K562 (cell line): ENCODE data around the gene PEX13. TPM values are rescaled to one million over a fixed set of nuclear protein-coding genes. Genes with fewer than 3 reads are reported as not detected.
A peak's percentile ranks its signal among the peaks of the same experiment; 100 is the strongest.

ENCODE experiments used
- CAMTA2 ChIP-seq: fragments of 250-450 bp; sonication (Bioruptor Pico); conservative IDR thresholded peaks from 2 replicates; pipeline ENCODE4 v1.5.1; 2022
- GTF2F1 ChIP-seq: IDR thresholded peaks from 2 replicates; pipeline ENCODE4 v1.6.1; 2011; ENCODE audit warnings: low read depth, low read length, improper control_type of control experiment
- HOXB6 ChIP-seq: fragments of 250-450 bp; sonication (Bioruptor Pico); IDR thresholded peaks from 2 replicates; pipeline ENCODE4 v1.5.1; 2022; ENCODE audit warnings: mild to moderate bottlenecking, borderline replicate concordance
- KLF13 ChIP-seq: fragments of 450-650 bp; IDR thresholded peaks from 2 replicates; pipeline ENCODE4 v1.6.1; 2016; ENCODE audit warnings: missing genetic modification characterization, low read depth, mild to moderate bottlenecking, missing compliant biosample characterization, moderate library complexity, borderline replicate concordance
- KLF6 ChIP-seq: fragments of 250-450 bp; sonication (Bioruptor Pico); IDR thresholded peaks from 2 replicates; pipeline ENCODE4 v1.4.0; 2020; ENCODE audit warnings: mild to moderate bottlenecking, moderate library complexity, borderline replicate concordance
- PHF8 ChIP-seq: fragments of 200-600 bp; sonication (generic); IDR thresholded peaks from 2 replicates; pipeline ENCODE4 v1.6.1; 2012; ENCODE audit warnings: mixed run types, mild to moderate bottlenecking, inconsistent platforms, low read length, moderate library complexity, borderline replicate concordance
- SMARCB1 ChIP-seq: IDR thresholded peaks from 2 replicates; pipeline ENCODE4 v1.6.1; 2011; ENCODE audit warnings: improper control_type of control experiment, low read depth; ENCODE audit not compliant: insufficient read length
- ZNF124 ChIP-seq: sonication (generic); formaldehyde crosslinking; IDR thresholded peaks from 2 replicates; pipeline ENCODE4 v1.8.1; 2022; ENCODE audit warnings: missing genetic modification reagents
- ZNF282 ChIP-seq: sonication (generic); formaldehyde crosslinking; IDR thresholded peaks from 2 replicates; pipeline ENCODE4 v1.8.1; 2023; ENCODE audit warnings: missing genetic modification reagents
- polyA plus RNA-seq, 8 experiments: library from polyadenylated mRNA; depleted of rRNA in 4 of 8; stranded (reverse) in 5 of 8; unstranded in 3 of 8; fragments of >200 nt; fragmentation: Nextera tagmentation in 2 of 8; fragmentation: Illumina TruSeq in 1 of 8; extraction: Ambion mirVana in 2 of 8; extraction: Trizol in 1 of 8; gene quantifications; 2 replicates each; pipeline versions ENCODE4 v1.2.1 to v1.2.3, GENCODE V29; 2011 to 2014; ENCODE audit warnings: inconsistent platforms in 1 of 8, missing spikeins in 1 of 8
- total RNA-seq, 7 experiments: library from RNA; depleted of rRNA in 6 of 7; stranded (reverse); fragments of >200 nt in 6 of 7; fragmentation: Illumina TruSeq in 2 of 7; extraction: Trizol in 2 of 7; gene quantifications; 2 replicates each; pipeline versions ENCODE4 v1.2.1 to v1.2.3, GENCODE V29; 2011 to 2021; ENCODE audit warnings: low replicate concordance in 1 of 7
- TF ChIP-seq, protein P1 (sequence below): sonication (generic); formaldehyde crosslinking; IDR thresholded peaks from 2 replicates; pipeline ENCODE4 v1.8.0; 2023; ENCODE audit warnings: mild to moderate bottlenecking, missing genetic modification reagents
- TF ChIP-seq, protein P2 (sequence below): fragments of 450-650 bp; IDR thresholded peaks from 2 replicates; pipeline ENCODE4 v1.6.1; 2016; ENCODE audit warnings: mild to moderate bottlenecking, moderate library complexity

Gene PEX13
- total and polyA plus RNA-seq, 9 of the 15 experiments (the other 6 are each of a cell fraction or from before 2014, with no cell fraction given): 4.0 to 30.4 (median 18.8) TPM

DNA sequence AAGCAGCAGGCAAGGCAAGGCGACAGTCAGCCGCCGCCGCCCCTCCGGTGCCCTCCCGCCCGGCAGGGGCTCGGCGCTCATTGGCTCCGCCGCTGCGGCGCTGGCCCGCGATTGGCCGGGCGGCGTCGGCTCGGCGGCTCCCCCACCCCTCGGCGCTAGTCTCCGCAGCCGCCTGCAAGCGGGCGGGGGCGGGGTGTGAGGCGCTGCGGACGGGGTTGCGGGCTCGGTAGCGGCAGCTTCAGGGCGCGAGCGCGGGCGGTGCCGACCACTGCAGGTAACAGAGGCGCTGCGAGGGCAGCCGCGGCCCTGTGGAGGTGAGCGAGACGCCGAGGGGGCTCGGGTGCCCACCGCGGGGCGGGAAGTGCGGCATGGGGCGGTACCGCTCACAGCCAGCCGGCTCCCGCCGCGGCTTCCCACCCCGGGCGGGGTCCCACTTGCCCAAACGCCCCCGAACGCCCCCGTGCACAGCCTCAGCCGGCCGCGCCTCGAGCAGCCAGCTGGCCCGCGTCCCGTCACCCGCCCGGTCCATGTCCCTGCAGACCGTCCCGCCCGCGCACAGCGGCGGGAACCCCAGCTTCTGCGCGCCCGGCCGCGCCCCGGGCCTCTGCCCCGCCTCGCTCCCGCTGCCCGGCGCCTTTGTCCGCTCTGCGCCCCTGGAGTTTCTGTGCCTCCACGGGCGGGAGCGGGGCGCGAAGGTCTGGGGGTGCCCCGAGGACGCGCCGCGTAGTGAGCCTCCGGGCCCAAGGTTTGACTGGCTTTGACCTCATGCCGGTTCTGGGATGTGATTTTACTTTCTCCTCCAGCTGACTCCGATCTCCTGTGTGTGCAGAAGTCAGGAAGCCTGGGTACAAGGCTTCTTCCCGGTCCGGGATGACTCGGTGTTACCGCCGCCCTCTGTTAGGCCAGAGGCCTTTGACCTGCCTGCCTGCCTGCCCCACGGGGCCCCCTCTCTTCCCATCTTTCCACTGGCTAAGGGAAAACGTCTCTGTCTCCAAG is 48.5 kb downstream of the PEX13 start, which contains the start of gene SANBR (continued):
- TF ChIP-seq, protein P1, sequence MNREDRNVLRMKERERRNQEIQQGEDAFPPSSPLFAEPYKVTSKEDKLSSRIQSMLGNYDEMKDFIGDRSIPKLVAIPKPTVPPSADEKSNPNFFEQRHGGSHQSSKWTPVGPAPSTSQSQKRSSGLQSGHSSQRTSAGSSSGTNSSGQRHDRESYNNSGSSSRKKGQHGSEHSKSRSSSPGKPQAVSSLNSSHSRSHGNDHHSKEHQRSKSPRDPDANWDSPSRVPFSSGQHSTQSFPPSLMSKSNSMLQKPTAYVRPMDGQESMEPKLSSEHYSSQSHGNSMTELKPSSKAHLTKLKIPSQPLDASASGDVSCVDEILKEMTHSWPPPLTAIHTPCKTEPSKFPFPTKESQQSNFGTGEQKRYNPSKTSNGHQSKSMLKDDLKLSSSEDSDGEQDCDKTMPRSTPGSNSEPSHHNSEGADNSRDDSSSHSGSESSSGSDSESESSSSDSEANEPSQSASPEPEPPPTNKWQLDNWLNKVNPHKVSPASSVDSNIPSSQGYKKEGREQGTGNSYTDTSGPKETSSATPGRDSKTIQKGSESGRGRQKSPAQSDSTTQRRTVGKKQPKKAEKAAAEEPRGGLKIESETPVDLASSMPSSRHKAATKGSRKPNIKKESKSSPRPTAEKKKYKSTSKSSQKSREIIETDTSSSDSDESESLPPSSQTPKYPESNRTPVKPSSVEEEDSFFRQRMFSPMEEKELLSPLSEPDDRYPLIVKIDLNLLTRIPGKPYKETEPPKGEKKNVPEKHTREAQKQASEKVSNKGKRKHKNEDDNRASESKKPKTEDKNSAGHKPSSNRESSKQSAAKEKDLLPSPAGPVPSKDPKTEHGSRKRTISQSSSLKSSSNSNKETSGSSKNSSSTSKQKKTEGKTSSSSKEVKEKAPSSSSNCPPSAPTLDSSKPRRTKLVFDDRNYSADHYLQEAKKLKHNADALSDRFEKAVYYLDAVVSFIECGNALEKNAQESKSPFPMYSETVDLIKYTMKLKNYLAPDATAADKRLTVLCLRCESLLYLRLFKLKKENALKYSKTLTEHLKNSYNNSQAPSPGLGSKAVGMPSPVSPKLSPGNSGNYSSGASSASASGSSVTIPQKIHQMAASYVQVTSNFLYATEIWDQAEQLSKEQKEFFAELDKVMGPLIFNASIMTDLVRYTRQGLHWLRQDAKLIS (CRISPR knock-in tag): no peak
- TF ChIP-seq KLF13: peak; percentile 58; the same call in 1 of the 2 replicates
- TF ChIP-seq SMARCB1: no peak
- TF ChIP-seq ZNF282 (CRISPR knock-in tag): no peak
- TF ChIP-seq PHF8: peak; percentile 65; the same call in 1 of the 2 replicates
- TF ChIP-seq HOXB6 (CRISPR knock-in tag): no peak
- TF ChIP-seq KLF6 (CRISPR knock-in tag): no peak
- 0 out of 2 replicates have a peak, but pooled peaks have one; percentile 52 for TF ChIP-seq ZNF124 (CRISPR knock-in tag)
- TF ChIP-seq, protein P2, sequence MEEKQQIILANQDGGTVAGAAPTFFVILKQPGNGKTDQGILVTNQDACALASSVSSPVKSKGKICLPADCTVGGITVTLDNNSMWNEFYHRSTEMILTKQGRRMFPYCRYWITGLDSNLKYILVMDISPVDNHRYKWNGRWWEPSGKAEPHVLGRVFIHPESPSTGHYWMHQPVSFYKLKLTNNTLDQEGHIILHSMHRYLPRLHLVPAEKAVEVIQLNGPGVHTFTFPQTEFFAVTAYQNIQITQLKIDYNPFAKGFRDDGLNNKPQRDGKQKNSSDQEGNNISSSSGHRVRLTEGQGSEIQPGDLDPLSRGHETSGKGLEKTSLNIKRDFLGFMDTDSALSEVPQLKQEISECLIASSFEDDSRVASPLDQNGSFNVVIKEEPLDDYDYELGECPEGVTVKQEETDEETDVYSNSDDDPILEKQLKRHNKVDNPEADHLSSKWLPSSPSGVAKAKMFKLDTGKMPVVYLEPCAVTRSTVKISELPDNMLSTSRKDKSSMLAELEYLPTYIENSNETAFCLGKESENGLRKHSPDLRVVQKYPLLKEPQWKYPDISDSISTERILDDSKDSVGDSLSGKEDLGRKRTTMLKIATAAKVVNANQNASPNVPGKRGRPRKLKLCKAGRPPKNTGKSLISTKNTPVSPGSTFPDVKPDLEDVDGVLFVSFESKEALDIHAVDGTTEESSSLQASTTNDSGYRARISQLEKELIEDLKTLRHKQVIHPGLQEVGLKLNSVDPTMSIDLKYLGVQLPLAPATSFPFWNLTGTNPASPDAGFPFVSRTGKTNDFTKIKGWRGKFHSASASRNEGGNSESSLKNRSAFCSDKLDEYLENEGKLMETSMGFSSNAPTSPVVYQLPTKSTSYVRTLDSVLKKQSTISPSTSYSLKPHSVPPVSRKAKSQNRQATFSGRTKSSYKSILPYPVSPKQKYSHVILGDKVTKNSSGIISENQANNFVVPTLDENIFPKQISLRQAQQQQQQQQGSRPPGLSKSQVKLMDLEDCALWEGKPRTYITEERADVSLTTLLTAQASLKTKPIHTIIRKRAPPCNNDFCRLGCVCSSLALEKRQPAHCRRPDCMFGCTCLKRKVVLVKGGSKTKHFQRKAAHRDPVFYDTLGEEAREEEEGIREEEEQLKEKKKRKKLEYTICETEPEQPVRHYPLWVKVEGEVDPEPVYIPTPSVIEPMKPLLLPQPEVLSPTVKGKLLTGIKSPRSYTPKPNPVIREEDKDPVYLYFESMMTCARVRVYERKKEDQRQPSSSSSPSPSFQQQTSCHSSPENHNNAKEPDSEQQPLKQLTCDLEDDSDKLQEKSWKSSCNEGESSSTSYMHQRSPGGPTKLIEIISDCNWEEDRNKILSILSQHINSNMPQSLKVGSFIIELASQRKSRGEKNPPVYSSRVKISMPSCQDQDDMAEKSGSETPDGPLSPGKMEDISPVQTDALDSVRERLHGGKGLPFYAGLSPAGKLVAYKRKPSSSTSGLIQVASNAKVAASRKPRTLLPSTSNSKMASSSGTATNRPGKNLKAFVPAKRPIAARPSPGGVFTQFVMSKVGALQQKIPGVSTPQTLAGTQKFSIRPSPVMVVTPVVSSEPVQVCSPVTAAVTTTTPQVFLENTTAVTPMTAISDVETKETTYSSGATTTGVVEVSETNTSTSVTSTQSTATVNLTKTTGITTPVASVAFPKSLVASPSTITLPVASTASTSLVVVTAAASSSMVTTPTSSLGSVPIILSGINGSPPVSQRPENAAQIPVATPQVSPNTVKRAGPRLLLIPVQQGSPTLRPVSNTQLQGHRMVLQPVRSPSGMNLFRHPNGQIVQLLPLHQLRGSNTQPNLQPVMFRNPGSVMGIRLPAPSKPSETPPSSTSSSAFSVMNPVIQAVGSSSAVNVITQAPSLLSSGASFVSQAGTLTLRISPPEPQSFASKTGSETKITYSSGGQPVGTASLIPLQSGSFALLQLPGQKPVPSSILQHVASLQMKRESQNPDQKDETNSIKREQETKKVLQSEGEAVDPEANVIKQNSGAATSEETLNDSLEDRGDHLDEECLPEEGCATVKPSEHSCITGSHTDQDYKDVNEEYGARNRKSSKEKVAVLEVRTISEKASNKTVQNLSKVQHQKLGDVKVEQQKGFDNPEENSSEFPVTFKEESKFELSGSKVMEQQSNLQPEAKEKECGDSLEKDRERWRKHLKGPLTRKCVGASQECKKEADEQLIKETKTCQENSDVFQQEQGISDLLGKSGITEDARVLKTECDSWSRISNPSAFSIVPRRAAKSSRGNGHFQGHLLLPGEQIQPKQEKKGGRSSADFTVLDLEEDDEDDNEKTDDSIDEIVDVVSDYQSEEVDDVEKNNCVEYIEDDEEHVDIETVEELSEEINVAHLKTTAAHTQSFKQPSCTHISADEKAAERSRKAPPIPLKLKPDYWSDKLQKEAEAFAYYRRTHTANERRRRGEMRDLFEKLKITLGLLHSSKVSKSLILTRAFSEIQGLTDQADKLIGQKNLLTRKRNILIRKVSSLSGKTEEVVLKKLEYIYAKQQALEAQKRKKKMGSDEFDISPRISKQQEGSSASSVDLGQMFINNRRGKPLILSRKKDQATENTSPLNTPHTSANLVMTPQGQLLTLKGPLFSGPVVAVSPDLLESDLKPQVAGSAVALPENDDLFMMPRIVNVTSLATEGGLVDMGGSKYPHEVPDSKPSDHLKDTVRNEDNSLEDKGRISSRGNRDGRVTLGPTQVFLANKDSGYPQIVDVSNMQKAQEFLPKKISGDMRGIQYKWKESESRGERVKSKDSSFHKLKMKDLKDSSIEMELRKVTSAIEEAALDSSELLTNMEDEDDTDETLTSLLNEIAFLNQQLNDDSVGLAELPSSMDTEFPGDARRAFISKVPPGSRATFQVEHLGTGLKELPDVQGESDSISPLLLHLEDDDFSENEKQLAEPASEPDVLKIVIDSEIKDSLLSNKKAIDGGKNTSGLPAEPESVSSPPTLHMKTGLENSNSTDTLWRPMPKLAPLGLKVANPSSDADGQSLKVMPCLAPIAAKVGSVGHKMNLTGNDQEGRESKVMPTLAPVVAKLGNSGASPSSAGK: peak; percentile 37; the same call in 1 of the 2 replicates
- TF ChIP-seq CAMTA2 (CRISPR knock-in tag): no peak
- no peak for TF ChIP-seq GTF2F1
